ENCODE measurements around the gene ARL16. TPM values are rescaled to one million over a fixed set of nuclear protein-coding genes. Genes with fewer than 3 reads are reported as not detected.

The ARL16 gene
- total RNA-seq, 4 donors from 2014 or later, result 29.2 to 45.1 (median 36.2) TPM

DNA sequence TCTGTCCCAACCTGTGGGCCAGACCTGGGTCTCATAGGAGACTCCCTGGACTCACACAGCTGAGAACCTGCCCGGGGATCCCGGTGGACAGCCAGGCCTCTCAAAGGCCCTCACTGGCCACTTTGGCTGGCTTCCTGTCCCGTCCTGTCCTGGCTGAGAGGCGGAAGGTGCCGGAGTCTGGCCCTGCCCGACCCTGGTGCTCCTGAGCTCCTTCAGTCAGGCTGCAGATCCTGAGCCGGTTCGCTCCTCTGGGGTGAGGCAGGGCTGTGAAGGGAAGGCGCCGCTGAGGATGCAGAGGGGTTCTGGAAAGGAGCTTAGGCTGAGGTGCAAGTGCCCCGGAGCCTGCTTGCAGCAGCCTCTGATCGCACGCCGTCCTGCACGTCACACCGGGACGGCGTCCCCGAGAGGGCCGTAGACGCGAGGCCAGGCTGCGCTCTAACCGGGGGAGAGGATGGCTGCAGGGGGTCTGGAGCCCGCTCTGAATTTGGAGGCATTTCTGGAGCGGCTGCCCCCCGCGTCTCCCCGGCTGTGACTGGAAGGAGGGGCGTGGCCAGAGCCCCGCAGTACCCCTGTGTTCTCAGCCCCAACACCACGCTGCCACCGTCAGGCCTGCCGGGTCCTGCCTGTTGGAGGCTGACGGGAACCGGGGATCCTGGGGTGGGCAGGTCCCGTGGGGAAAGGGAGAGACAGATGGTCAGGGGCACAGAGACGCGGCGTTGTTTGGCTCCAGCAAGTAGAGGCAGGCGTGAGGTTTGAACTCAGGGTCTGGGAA, 4.4 kb upstream of the ARL16 start:
- WGBS, 2 donors, result 89 to 91% methylated on average over 36 to 37 of the region's 41 CpGs
- TF ChIP-seq, protein P1, sequence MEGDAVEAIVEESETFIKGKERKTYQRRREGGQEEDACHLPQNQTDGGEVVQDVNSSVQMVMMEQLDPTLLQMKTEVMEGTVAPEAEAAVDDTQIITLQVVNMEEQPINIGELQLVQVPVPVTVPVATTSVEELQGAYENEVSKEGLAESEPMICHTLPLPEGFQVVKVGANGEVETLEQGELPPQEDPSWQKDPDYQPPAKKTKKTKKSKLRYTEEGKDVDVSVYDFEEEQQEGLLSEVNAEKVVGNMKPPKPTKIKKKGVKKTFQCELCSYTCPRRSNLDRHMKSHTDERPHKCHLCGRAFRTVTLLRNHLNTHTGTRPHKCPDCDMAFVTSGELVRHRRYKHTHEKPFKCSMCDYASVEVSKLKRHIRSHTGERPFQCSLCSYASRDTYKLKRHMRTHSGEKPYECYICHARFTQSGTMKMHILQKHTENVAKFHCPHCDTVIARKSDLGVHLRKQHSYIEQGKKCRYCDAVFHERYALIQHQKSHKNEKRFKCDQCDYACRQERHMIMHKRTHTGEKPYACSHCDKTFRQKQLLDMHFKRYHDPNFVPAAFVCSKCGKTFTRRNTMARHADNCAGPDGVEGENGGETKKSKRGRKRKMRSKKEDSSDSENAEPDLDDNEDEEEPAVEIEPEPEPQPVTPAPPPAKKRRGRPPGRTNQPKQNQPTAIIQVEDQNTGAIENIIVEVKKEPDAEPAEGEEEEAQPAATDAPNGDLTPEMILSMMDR (IDR thresholded peaks at IDR 0.05), result no peak
- no peak for TF ChIP-seq POLR2A (IDR thresholded peaks at IDR 0.05)
- H3K4me3 ChIP-seq (ENCODE audit: low read depth, poor library complexity, severe bottlenecking), result no peak overlapping the region
- intact Hi-C loops (cut with DNase I; ENCODE audit: low total_unique reads), result no loop called here
- no peak for DNase-seq (ENCODE audit: low spot score in 2 of 2)

DNA sequence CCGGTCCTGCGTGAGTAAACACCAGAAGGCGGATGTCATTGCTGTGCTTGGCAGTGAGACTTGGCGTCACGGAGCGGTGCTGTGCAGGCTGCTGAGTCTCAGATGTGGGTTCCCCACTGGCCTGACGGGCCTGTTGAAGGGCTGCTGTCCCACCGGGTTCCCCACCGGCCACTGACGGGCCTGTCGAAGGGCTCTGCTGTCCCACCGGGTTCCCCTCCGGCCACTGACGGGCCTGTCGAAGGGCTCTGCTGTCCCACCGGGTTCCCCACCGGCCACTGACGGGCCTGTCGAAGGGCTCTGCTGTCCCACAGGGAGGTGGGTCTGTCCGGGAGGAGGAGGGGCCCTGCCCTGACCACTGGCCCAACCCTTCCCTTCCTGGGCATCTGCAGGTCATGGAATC, 3.0 kb upstream of the ARL16 start:
- intact Hi-C loops (cut with DNase I; ENCODE audit: low total_unique reads), result no loop called here
- H3K4me3 ChIP-seq (ENCODE audit: low read depth, poor library complexity, severe bottlenecking), result no peak overlapping the region
- WGBS, 2 donors, result 93 to 95% methylated on average over 20 of the region's 20 CpGs
- DNase-seq (ENCODE audit: low spot score in 2 of 2), result no peak
- TF ChIP-seq POLR2A (IDR thresholded peaks at IDR 0.05), result no peak
- TF ChIP-seq, protein P1 (IDR thresholded peaks at IDR 0.05), result no peak

DNA sequence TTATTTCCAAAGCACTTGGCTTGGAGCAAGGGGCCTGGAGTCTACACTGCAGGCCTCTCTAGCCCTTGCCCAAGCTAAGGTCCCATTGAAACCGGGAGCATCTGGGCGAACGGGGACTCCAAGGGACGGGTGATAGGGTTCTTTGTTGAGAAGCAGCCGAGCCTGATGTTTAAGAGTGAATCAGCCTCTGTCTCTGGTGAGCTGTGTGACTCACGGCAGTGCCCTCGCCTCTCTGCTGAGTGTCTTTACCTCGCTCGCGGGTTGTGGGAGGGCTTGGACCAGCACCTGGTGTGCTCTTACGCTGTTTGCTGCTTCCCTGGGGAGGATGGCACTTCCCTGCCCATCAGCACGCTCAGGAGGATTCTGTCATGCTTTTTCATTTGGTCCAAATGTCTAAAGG, 1.5 kb upstream of the ARL16 start:
- WGBS, 2 donors, result 53 to 58% methylated on average over 12 of the region's 12 CpGs
- no peak for DNase-seq (ENCODE audit: low spot score in 2 of 2)
- intact Hi-C loops (cut with DNase I; ENCODE audit: low total_unique reads), result no loop called here
- H3K4me3 ChIP-seq (ENCODE audit: low read depth, poor library complexity, severe bottlenecking), result no peak overlapping the region
- TF ChIP-seq, protein P1 (IDR thresholded peaks at IDR 0.05), result no peak
- TF ChIP-seq POLR2A (IDR thresholded peaks at IDR 0.05), result no peak

DNA sequence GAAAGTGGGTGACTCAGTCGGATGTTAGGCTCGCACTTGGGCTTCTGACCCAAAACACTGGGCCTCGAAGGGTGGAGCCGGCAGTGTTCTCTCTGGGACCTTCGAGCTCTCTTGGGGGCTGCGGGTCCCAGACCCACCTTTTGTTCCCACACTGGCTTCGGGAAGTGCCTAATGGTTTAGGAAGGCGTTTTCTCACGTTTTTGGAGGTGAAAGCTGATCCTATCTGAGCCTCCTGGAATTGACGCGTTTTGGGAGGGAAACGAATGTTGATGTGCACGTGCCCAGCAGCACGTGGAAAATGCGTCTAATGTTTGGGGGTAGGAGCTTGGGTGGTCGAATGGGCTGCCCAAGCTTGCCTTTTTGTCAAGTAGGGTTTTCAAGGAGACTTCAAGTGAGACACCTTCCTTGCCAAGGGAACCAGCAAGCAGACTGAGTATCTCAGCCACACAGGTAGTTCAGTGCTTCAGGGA, 880 bp upstream of the ARL16 start:
- 2 to 3% methylated on average over 14 to 16 of the region's 16 CpGs for WGBS, 2 donors
- H3K4me3 ChIP-seq (ENCODE audit: low read depth, poor library complexity, severe bottlenecking), result peak overlapping the region; percentile 85
- intact Hi-C loops (cut with DNase I; ENCODE audit: low total_unique reads), result no loop called here
- no peak for DNase-seq (ENCODE audit: low spot score in 2 of 2)
- no peak for TF ChIP-seq POLR2A (IDR thresholded peaks at IDR 0.05)
- TF ChIP-seq, protein P1 (IDR thresholded peaks at IDR 0.05), result no peak

DNA sequence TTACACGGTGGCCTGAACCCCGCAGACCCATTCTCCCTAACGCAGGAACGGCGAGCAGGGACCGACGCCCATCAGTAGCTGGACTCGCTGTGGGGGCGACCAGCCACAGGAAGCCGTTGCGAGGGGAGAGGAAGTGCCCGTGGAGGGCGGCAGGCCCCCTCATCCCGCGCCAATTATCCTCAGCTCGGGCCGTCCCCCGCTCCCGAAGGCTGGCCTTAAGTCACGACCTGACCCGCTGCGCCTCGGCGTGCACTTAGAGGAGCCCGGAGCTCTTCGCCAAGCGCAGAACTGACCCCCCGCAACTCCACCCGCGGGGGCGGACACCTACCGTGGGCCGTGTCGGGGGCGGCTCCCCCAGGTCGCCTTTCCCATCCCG, 401 bp downstream of the ARL16 start:
- no peak for TF ChIP-seq POLR2A (IDR thresholded peaks at IDR 0.05)
- TF ChIP-seq, protein P1 (IDR thresholded peaks at IDR 0.05), result no peak
- H3K4me3 ChIP-seq (ENCODE audit: low read depth, poor library complexity, severe bottlenecking), result peak overlapping the region; percentile 87
- intact Hi-C loops (cut with DNase I; ENCODE audit: low total_unique reads), result no loop called here
- WGBS, 2 donors, result 0 to 1% methylated on average over 19 to 21 of the region's 37 CpGs
- no peak for DNase-seq (ENCODE audit: low spot score in 2 of 2)
